Neural cell (in vitro differentiated cells): ENCODE data around the gene POLR1G. TPM values are rescaled to one million over a fixed set of nuclear protein-coding genes. Genes with fewer than 3 reads are reported as not detected.

Source experiments
- H2AFZ ChIP-seq: fragments of 200-600, 300-800 bp; sonication (generic), shearing (Covaris generic); 2 replicates; pipeline ENCODE4 v1.6.0; 2014; ENCODE audit warnings: low read depth, mild to moderate bottlenecking, antibody characterized with exemption, low read length, moderate library complexity
- H3F3A ChIP-seq: fragments of 200-600 bp; shearing (Covaris generic); 2 replicates; pipeline ENCODE4 v1.6.1; 2016; ENCODE audit warnings: mild to moderate bottlenecking, moderate library complexity, mixed read lengths, antibody characterized with exemption, low read length; ENCODE audit not compliant: insufficient read depth, poor library complexity, severe bottlenecking
- H3K27ac ChIP-seq: fragments of 200-600, 300-800 bp; sonication (generic), shearing (Covaris generic); 2 replicates; pipeline ENCODE4 v1.5.1; 2014; ENCODE audit warnings: mild to moderate bottlenecking, low read length, moderate library complexity
- H3K27me3 ChIP-seq: fragments of 300-800, 200-600 bp; sonication (generic), shearing (Covaris generic); 2 replicates; pipeline ENCODE4 v1.6.0; 2014; ENCODE audit warnings: mild to moderate bottlenecking, low read depth, low read length, moderate library complexity; ENCODE audit not compliant: insufficient read depth
- H3K36me3 ChIP-seq: fragments of 300-800, 200-600 bp; sonication (generic), shearing (Covaris generic); 2 replicates; pipeline ENCODE4 v1.5.1; 2014; ENCODE audit warnings: mild to moderate bottlenecking, antibody characterized with exemption, low read length, moderate library complexity; ENCODE audit not compliant: insufficient read depth
- H3K4me2 ChIP-seq: fragments of 300-800, 200-600 bp; sonication (generic), shearing (Covaris generic); 2 replicates; pipeline ENCODE4 v1.6.0; 2014; ENCODE audit warnings: mild to moderate bottlenecking, low read length
- H3K4me3 ChIP-seq: fragments of 300-800, 200-600 bp; sonication (generic), shearing (Covaris generic); 2 replicates; pipeline ENCODE4 v1.5.1; 2014; ENCODE audit warnings: mild to moderate bottlenecking, low read length, moderate library complexity
- H3K79me2 ChIP-seq: fragments of 200-600 bp; shearing (Covaris generic); replicated peaks from 2 replicates; pipeline ENCODE4 v1.6.0; 2014; ENCODE audit warnings: mild to moderate bottlenecking, low read length, moderate library complexity; ENCODE audit not compliant: insufficient read depth
- H3K9ac ChIP-seq: fragments of 300-800, 200-600 bp; sonication (generic), shearing (Covaris generic); 2 replicates; pipeline ENCODE4 v1.6.1; 2016; ENCODE audit warnings: mild to moderate bottlenecking, low read length, mixed read lengths
- H3K9me2 ChIP-seq: fragments of 200-600 bp; shearing (Covaris generic); 2 replicates; pipeline ENCODE4 v1.6.1; 2016; ENCODE audit warnings: mild to moderate bottlenecking, low read length, mixed read lengths; ENCODE audit not compliant: insufficient read depth
- H3K9me3 ChIP-seq: fragments of 200-600, 300-800 bp; sonication (generic), shearing (Covaris generic); 2 replicates; pipeline ENCODE4 v1.6.1; 2016; ENCODE audit warnings: mild to moderate bottlenecking, mixed run types, low read length, moderate library complexity, mixed read lengths
- H4K20me1 ChIP-seq: fragments of 200-600 bp; shearing (Covaris generic); 2 replicates; pipeline ENCODE4 v1.6.1; 2016; ENCODE audit warnings: mild to moderate bottlenecking, mixed run types; ENCODE audit not compliant: insufficient read depth
- EP300 ChIP-seq: fragments of 450-650 bp; conservative IDR thresholded peaks from 2 replicates; pipeline ENCODE4 v1.6.1; 2014; ENCODE audit warnings: antibody characterized with exemption, mild to moderate bottlenecking, moderate library complexity; ENCODE audit not compliant: poor library complexity, severe bottlenecking
- EZH2 ChIP-seq: fragments of 200-600, 300-800 bp; shearing (Covaris generic), sonication (generic); IDR thresholded peaks from 2 replicates; pipeline ENCODE4 v1.6.1; 2014; ENCODE audit warnings: antibody characterized with exemption, low read length, borderline replicate concordance, mild to moderate bottlenecking; ENCODE audit not compliant: insufficient read depth, poor library complexity, severe bottlenecking
- MXI1 ChIP-seq: fragments of 450-650 bp; conservative IDR thresholded peaks from 2 replicates; pipeline ENCODE4 v1.6.1; 2014; ENCODE audit warnings: antibody characterized with exemption, mild to moderate bottlenecking; ENCODE audit not compliant: poor library complexity, severe bottlenecking
- POLR2AphosphoS5 ChIP-seq: IDR thresholded peaks from 2 replicates; pipeline ENCODE4 v1.6.1; 2012
- RAD21 ChIP-seq: fragments of 450-650 bp; conservative IDR thresholded peaks from 2 replicates; pipeline ENCODE4 v1.6.1; 2014; ENCODE audit warnings: antibody characterized with exemption, mild to moderate bottlenecking, moderate library complexity
- SMC3 ChIP-seq: fragments of 450-650 bp; conservative IDR thresholded peaks from 2 replicates; pipeline ENCODE4 v1.6.1; 2014; ENCODE audit warnings: antibody characterized with exemption, mild to moderate bottlenecking, moderate library complexity; ENCODE audit not compliant: poor library complexity
- TAF1 ChIP-seq: IDR thresholded peaks from 2 replicates; pipeline ENCODE4 v1.6.1; 2012; ENCODE audit warnings: low read depth
- polyA plus RNA-seq: library from polyadenylated mRNA; depleted of rRNA; stranded (reverse); fragments of >200 nt; gene quantifications from 2 replicates; pipeline ENCODE4 v1.2.3, GENCODE V29; 2014
- TF ChIP-seq, protein P1 (sequence below): IDR thresholded peaks from 2 replicates; pipeline ENCODE4 v1.6.1; 2012; ENCODE audit warnings: borderline replicate concordance
- TF ChIP-seq, protein P2 (sequence below): fragments of 450-650 bp; IDR thresholded peaks from 2 replicates; pipeline ENCODE4 v1.5.1; 2014; ENCODE audit warnings: antibody characterized with exemption, mild to moderate bottlenecking, moderate library complexity; ENCODE audit not compliant: poor library complexity, severe bottlenecking

Gene POLR1G
- polyA plus RNA-seq, 1 donor from 2014 or later, result 2.4 TPM

DNA sequence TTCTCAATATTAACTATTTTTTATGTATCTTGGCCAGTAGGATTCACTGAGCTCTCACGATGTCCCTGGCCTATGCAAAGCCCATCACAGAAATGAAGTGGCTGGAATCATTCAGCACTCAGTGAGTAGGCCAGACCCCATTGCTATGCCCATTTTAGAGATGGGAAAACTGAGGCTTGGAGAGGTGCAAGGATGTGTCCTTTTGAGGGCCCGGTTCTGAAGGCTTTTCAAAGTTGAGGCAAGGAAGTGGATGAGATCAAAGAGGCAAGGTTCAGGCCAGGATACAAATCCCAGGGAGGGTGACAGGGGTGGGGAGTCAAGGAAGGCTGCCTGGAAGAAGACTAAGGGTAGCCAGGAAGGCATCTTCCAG lies 35.9 kb downstream of the POLR1G start:
- no peak overlapping the region for H3K9ac ChIP-seq
- no peaks in the 10 kb centered on the region for H3K27me3 ChIP-seq
- TF ChIP-seq SMC3 (no peak), EP300 (no peak), EZH2 (no peak), POLR2AphosphoS5 (no peak), MXI1 (no peak), TAF1 (no peak), RAD21 (no peak)
- TF ChIP-seq, protein P1, sequence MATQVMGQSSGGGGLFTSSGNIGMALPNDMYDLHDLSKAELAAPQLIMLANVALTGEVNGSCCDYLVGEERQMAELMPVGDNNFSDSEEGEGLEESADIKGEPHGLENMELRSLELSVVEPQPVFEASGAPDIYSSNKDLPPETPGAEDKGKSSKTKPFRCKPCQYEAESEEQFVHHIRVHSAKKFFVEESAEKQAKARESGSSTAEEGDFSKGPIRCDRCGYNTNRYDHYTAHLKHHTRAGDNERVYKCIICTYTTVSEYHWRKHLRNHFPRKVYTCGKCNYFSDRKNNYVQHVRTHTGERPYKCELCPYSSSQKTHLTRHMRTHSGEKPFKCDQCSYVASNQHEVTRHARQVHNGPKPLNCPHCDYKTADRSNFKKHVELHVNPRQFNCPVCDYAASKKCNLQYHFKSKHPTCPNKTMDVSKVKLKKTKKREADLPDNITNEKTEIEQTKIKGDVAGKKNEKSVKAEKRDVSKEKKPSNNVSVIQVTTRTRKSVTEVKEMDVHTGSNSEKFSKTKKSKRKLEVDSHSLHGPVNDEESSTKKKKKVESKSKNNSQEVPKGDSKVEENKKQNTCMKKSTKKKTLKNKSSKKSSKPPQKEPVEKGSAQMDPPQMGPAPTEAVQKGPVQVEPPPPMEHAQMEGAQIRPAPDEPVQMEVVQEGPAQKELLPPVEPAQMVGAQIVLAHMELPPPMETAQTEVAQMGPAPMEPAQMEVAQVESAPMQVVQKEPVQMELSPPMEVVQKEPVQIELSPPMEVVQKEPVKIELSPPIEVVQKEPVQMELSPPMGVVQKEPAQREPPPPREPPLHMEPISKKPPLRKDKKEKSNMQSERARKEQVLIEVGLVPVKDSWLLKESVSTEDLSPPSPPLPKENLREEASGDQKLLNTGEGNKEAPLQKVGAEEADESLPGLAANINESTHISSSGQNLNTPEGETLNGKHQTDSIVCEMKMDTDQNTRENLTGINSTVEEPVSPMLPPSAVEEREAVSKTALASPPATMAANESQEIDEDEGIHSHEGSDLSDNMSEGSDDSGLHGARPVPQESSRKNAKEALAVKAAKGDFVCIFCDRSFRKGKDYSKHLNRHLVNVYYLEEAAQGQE, result no peak
- TF ChIP-seq, protein P2, sequence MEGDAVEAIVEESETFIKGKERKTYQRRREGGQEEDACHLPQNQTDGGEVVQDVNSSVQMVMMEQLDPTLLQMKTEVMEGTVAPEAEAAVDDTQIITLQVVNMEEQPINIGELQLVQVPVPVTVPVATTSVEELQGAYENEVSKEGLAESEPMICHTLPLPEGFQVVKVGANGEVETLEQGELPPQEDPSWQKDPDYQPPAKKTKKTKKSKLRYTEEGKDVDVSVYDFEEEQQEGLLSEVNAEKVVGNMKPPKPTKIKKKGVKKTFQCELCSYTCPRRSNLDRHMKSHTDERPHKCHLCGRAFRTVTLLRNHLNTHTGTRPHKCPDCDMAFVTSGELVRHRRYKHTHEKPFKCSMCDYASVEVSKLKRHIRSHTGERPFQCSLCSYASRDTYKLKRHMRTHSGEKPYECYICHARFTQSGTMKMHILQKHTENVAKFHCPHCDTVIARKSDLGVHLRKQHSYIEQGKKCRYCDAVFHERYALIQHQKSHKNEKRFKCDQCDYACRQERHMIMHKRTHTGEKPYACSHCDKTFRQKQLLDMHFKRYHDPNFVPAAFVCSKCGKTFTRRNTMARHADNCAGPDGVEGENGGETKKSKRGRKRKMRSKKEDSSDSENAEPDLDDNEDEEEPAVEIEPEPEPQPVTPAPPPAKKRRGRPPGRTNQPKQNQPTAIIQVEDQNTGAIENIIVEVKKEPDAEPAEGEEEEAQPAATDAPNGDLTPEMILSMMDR, result no peak
- no peak overlapping the region for H3K4me3 ChIP-seq
- H3F3A ChIP-seq, result no peaks in the 10 kb centered on the region
- no peaks in the 10 kb centered on the region for H3K9me3 ChIP-seq
- H3K79me2 ChIP-seq, result no peaks in the 10 kb centered on the region
- H3K36me3 ChIP-seq, result no peaks in the 10 kb centered on the region
- no peak overlapping the region for H3K4me2 ChIP-seq
- H2AFZ ChIP-seq, result no peak overlapping the region
- no peaks in the 10 kb centered on the region for H4K20me1 ChIP-seq
- no peak overlapping the region for H3K27ac ChIP-seq
- no peaks in the 10 kb centered on the region for H3K9me2 ChIP-seq

DNA sequence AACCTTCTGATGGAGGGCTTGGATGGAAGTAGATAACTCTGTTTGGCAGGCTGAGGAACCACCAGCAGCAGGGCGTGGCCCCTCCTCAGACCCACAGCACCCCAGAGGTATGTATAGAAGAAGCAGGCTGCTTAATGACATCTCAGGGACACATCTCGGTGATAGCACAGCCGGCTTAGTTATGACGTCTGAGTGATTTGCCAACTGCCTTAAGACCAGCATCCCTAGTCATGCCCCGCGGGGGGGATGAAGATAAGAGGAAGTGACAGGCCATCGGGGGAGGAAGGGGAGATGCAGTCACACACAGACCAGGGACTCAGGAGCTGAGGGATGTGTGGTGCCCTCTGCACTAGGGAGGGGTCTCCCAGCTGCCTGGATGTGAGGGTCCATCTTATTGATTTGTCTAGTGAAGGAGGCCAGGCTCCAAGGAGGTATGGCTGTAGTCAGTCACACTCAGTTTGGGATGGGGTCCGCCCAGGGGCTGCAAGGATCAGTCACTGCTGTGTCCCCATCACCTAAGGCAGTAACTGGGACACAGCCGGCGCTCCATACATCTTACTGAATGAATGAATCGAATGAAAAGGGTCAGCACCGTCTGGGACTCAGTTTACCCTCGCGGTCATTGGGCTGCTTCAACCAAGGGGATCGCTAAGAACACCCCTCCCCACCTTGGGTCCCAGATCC lies 36.5 kb downstream of the POLR1G start:
- H4K20me1 ChIP-seq, result no peaks in the 10 kb centered on the region
- H3K9ac ChIP-seq, result peak overlapping the region; percentile 55
- H3K4me2 ChIP-seq, result peak overlapping the region; percentile 19
- no peaks in the 10 kb centered on the region for H3K9me3 ChIP-seq
- H3K27me3 ChIP-seq, result no peaks in the 10 kb centered on the region
- H2AFZ ChIP-seq, result no peak overlapping the region
- TF ChIP-seq EZH2 (no peak), SMC3 (no peak), POLR2AphosphoS5 (no peak), EP300 (no peak), RAD21 (no peak), TAF1 (no peak), MXI1 (no peak)
- TF ChIP-seq, protein P1, result no peak
- TF ChIP-seq, protein P2, result no peak
- H3F3A ChIP-seq, result no peaks in the 10 kb centered on the region
- H3K27ac ChIP-seq, result no peak overlapping the region
- H3K36me3 ChIP-seq, result no peaks in the 10 kb centered on the region
- no peaks in the 10 kb centered on the region for H3K79me2 ChIP-seq
- H3K4me3 ChIP-seq, result peak overlapping the region; percentile 62
- no peaks in the 10 kb centered on the region for H3K9me2 ChIP-seq
